Erythroblast (primary cell): Measurements from ENCODE around the gene GTF2H1.

Experiments used
- GATA1 ChIP-seq: IDR thresholded peaks from 2 replicates; pipeline ENCODE4 v1.6.1; 2011; ENCODE audit warnings: low read depth, mild to moderate bottlenecking, control low read depth, low read length, moderate library complexity
- POLR2A ChIP-seq: IDR thresholded peaks from 2 replicates; pipeline ENCODE4 v1.6.1; 2011; ENCODE audit warnings: mild to moderate bottlenecking, low read length

DNA sequence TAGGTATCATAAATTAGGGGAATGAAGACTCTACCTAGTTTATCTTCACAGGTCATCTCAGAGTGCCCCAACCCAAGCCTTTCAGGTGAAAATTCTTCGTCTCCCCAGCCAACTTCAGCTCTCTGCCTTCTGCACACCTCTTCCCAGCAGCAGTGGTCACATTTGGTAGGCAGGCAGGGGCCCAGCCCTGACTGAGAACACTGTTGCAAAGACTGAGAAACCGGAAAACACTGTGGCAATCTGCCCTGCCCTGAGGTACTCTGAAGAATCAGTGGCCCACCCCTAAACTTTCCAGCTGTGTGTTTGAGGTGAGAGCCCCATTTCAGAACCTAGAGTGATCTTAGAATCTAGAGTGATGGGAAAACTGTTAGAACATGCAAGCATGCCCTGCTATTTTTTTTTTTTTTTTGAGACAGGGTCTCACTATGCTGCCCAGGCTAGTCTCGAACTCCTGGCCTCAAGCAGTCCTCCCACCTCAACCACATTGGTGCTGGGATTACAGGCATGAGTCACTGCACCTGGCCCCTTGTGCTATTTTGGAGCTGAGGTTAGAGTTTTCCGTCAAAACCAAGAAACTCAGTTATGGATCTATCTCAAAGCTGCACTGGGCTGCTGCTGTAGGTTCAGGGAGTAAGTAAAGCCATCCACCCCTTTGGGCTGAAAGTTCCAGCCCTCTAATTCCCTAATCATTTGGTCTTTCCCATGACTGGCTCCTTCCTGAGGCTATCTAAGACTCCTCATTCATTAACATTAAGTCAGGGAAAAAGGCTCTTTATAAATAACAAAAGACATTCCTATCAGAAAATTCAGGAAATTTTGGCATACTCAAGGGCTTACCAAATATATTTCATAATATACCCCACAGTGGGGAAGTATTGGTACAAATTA, 70.3 kb downstream of the GTF2H1 start:
- TF ChIP-seq POLR2A: no peak
- no peak for TF ChIP-seq GATA1
